HG03439 (cell line): ENCODE data around the gene PRRT1.
"Not testable (repeated sequence)": the region's sequence is repeated elsewhere in the genome, so short reads cannot be mapped to it uniquely, and the experiment has no call there.

Source experiments
- ATAC-seq: cut with Tn5 transposase; IDR thresholded peaks from one replicate; pipeline ENCODE4 v1.9.1; 2021; ENCODE audit warnings: mild to moderate bottlenecking, moderate library complexity; ENCODE audit not compliant: unreplicated experiment

PRRT1 gene

DNA sequence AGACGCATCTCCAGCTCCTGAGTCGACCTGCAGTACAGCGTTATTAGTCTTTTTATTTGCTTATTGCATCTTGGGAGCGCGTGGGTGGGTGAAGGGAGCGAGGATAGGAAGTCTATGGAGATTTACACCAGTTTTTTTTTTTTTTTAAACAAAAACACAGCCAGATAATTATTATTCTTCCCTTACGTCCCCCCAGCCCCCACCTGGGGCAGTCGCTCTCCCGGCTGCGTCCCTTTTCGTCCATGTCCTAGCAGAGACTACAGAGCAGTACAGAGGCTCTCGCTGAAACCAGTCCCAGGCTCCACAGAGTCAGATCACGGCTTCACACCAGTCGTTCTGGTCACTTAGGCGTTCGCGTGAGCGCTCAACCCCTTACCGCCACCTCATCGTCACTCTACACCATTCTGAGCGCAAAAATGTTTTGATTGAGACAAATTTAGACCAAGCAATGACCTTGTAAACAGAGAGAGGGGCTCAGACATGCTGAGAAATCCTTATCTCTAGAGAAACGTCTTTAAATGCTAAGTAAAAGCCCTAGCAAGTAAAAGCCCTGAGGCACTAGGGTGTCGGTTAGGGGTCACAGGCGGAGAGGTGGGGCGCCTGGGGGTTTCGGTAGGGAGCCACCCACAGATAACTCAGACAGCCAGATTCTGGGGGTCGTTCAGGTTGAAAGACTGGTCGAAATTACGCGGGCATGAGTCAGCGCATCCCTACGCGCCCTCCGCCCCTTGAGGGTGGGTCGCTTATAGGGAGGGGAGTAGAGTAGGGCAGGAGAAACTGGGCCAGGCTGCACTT lies 1.2 kb upstream of the PRRT1 start:
- ATAC-seq, result no peak

DNA sequence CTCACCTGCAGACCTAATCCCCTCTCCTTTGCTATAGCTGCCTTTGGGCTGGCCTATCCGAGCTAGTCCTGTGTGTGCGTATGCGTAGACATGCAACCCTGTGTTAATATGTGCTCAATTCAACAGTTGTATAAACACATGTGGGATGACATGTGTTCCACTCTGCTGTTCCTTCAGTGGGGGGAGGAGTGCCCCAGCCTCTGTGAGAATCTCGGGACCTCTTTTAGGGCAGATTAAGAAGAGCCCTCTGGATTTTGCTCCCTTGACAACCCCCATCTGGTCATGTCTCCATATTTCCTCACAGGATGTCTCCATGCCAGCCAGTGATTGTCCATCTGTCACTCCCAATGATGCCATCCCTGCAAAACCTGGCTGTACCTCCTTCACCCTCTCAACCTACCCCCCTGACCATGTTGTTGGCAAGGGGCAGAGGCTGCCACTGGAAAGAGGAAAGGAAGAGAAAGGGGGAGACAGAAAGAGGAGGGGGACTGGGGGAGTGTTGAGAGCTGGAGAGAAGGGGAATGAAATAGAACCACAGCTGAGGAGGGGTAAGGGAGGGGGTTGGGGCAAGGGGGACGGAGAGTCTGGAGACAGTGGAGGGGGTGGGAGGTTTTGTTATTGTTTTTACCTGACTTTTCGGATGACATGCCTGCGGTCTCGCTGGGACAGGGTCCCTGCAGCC lies 417 bp downstream of the PRRT1 start:
- no peak for ATAC-seq

DNA sequence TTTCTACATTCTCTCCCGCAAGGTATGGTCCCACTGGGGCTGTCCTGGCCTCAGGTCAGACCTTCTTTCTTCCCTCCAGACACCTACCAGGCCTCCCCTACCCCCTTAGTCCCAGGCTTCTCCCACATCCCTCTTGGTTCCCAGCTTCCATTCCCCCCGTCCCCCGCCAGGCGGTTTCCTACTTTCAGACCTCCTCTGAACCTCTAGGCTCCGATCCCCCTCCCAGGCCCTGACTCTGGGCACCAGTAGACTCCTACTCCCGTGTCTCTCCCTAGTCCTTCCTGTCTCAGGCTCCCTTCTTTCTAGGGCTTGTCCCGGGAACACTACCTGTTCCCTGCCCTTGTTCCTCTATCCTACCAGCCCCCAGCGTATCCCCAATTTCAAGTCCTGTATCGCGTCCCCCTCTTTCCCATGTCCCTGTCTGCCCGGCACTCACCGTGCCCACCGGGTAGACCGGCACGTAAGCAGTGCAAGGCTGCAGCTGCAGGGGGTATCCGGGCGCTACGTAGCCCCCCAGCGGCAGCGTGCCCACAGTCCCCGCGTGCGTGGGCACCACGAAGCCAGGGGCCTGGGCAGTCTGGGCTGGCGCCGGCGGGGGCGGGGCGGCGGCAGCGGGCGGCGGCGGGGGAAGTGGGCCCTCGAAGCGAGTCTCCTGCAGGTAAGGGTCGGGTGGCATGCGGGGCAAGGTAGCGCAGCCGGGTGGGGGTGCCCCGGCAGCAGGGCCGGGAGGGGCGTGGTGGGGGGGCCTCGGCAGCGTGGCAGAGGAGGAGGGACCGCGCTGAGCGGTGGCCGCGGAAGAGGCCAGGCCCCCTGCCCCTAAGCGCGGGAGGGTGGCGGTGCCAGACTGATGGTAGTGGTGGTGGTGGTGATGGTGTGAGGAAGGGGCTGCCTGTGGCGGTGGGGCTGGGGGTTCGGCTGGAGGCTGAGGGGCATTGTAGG lies 1.5 kb downstream of the PRRT1 start:
- ATAC-seq, result no peak

DNA sequence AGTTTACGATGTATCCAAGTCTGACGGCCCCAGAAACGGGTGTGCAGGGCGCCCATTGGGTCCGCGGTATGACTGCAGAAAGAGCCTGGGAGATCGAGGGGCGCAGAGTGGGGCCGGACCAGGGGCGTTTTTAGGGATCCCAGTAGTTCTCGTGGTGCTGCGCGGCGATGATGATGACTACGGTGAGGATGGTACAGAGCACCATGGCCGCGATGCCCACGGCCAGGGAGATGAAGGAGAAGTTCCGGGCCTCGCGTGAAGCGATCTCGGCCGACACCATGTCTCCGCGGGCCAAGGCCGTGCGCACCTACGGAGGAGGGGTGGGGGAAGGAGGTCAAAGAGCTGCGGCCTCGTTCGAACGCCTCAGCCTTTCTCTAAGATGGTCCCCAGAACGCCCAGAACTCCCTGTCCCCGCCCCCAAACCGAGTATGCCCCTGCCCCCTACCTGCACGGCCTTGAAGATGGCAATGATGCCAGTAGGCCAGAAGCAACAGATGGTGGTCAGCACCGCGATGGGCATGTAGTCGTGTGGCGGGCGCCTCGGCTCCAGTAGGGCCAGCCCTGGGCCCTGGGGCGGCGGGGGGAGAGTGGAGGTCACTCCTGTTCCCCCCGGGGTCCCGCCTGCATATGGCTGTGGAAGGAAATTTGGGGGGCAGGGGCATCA lies 2.5 kb downstream of the PRRT1 start:
- no peak for ATAC-seq

DNA sequence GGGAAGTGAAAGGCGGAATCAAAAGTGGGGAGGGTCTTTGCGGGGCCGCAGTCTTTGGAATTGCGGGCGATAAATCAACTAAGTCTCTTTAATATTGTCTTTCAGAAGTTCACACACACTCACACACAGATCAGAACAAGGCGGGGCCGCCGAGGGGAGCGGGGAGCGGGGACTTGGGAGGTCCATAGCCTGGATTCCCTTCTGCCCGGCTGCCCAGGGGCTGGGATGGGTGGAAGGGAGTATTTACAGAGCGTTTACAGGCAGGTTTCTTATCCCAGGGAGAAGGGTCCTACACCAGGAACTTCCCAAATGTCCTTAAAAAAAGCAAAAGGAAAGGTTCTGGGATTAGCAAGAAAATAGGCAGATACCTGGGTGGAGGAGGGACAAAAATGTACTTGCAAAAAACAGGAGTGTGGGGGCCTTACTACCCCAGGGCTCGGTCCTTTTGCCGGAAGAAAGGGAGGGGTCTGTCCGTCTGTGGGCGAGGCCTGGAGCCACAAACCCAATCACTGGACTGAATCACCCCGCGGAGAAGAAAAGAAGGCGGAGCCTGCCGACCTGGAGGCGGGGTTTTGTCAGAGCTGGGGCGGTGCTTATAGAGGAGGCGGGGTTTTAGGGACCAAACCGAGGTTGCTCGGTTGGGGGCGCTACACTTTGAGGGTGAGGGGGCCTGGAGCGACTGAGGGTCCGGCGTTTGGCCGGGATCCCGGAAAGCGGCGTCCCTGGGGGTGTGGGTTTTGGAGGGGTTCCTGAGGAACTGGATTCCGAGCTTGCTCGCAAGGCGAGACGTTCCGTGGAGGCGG lies 3.2 kb downstream of the PRRT1 start:
- ATAC-seq, result no peak

DNA sequence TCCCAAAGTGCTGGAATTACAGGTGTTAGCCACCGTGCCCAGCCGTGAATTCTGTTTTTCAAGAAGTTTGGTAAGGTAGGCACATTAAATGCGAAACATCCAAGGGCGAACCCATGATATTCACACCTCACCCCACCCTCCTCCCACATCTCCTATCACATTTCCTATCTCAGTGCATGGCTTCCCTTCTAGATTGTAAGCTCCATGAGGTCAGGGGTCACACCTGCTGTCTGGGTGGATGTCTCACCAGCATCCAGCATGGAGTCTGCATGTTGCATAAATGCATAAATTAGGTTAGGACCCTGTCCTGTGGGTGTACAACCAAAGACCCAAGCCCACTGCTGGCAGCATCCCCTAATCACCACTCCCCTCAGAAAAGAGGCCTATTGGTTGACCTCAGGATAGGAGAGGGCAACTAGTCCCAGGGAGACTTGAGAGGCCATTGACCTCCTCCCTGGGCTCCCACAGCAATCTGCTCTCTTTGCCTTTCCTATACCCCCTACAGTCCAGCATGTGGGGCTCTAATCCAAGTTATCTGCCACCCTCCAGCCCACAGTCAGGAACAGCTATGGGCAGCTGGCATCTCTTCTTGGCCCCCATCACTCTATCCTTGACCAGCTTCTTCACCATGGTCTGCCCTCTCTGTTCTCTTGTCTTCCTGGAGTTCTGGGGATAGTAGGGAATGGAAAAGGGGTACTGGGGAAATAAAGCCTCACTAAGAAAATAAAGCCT lies 4.2 kb downstream of the PRRT1 start:
- no peak for ATAC-seq

DNA sequence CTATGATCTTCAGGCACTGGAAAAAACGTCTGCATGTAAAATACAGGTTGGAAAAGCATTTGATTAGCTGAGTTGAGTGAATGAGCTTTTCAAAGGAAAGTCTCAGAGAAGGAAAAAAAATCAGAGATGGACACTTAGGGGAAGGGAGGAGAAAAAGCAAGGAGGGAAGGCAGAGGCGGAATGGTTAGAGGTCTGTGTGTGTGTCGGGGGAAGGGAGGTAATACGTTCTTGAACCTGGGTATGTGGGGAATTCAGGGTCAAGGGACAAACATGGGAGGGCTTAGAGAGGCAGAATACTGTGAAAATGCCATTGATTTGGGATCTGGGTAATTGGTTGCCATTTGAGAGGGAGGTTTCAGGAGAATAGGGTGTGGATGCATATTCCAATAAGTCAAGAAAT lies 5.1 kb downstream of the PRRT1 start:
- no peak for ATAC-seq

DNA sequence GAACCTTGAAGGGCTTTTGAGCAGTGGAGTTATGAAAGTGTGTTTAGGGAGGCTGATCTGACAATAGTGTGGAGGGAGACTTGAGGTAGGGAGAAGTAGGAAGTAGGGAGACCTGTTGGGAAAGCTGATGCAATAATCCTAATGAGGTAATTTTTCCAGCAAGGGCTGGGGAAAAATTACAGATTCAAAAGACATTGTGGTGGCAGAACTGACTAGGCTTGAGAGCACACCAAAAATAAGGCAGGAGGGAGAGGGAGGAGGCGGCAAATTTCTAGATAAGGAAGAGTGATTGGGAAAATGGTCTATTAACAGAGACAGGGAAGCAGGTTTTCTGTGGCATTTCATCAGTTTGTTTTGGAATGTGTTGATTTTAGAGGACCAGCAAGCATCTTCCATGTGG lies 5.5 kb downstream of the PRRT1 start:
- ATAC-seq, result no peak

DNA sequence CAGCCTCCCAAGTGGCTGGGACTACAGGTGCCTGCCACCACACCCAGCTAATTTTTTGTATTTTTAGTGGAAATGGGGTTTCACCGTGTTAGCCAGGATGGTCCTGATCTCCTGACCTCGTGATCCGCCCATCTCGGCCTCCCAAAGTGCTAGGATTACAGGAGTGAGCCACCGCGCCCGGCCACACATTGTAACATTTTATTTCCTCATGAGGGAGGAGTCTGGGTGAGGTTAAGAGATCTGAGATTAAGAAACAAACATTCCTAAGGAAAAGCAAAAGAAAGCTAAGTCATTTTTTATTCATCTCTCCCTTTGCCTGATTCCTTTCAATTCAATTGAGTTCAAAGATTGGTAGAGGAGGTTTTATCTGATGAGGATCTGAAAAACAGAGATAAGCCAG lies 7.5 kb downstream of the PRRT1 start:
- ATAC-seq, result not testable (repeated sequence)

DNA sequence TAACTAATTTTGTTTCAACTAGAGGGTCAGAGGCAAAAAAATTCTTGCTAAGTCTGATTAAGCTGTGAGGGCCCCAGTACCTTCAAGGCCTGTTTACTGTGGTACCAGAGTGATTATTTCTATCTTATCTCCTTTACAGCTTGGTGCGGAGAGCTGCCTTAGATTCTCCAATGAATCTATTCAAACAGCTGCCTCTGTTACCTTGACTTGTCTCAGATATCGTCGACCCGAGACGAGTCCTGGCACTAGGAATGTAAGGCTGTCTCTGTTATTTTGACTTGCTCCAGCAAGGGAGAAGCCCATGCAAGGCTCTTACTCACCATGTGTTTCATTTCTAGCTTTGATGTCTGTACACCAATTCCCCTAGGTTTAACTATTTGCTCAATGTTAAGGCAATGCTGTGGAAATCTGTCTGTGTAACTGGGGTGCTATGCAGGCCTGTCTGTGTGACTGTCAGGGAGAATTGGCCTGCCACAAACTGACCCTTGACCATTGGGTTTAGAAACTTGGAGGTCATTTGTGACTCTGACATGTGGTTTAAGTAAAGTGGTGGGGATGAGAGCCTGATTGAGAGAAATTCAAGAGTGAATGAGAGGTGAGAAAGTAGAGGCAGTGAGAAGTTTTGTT lies 11.2 kb downstream of the PRRT1 start:
- no peak for ATAC-seq

DNA sequence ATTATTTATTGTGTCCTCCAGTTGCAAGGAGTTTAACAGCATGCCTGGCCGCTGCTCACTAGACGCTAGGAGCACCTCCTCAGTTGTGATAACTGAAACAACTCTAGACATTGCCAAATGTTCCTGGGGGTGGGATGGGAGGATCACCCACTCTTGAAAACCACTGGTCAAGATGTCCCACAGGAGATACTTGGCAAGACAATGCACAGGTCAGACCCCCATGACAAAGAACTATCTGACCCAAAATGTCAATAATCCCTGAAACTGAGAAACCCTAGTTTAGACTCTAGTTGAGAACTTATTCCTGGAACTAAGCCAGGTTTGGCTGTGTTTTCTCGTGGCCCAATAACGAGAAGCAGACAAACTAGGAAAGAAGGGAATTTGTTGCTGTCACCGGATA lies 12.1 kb downstream of the PRRT1 start:
- ATAC-seq, result no peak

DNA sequence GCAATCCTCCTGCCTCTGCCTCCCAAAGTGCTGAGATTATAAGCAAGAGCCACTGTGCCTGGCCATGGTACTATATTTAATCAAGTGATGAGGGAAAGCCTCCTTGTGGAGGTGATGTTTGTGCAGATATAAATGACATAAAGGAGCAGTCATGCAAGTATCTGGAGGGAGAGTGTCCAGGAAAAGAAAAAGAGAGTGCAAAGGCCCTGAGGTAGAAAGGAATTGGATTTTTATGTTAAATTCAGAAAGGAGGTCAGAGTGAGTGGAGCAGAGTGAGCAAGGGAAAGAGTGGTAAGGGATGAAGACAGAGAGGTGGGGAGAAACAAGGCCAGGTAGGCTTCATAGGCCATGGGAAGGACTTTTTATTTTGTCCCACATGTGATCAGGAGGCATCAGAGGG lies 14.3 kb downstream of the PRRT1 start:
- ATAC-seq, result no peak

DNA sequence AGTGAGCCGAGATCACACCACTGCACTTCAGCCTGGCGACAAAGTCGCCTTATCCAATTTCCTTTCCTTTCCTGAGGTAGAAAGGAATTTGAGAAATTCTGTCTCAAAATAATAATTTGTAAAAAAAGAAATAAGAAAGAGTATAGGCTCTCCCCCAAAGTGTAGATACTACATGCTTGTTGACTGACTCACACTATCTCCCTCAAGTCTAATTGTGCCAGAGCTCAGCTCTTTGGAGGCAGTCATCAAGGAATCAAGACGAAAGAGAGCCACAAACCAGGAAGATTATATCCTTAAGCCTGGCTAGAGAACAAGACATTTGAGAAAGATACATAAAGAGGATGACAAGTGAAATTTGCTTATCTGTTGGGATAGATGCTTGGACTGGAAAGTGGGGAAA lies 18.0 kb downstream of the PRRT1 start:
- no peak for ATAC-seq

DNA sequence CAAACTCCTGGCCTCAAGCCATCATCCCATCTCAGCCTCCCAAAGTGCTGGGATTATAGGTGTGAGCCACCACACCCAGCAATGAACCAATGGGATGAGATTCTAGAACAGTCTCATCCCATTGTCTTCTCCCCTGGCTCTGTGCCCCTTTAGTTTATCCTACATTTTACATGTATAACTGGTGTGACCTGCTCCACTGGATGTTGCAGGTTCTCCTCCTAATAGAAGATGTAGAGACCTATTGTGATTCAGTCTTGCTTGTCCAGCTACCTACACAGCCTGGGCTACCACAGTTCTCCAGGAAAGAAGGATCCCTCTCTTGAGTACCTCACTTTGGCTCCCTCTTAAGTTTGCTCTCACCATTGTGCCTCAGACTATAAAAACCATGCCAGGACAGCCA lies 19.6 kb downstream of the PRRT1 start:
- ATAC-seq, result no peak

DNA sequence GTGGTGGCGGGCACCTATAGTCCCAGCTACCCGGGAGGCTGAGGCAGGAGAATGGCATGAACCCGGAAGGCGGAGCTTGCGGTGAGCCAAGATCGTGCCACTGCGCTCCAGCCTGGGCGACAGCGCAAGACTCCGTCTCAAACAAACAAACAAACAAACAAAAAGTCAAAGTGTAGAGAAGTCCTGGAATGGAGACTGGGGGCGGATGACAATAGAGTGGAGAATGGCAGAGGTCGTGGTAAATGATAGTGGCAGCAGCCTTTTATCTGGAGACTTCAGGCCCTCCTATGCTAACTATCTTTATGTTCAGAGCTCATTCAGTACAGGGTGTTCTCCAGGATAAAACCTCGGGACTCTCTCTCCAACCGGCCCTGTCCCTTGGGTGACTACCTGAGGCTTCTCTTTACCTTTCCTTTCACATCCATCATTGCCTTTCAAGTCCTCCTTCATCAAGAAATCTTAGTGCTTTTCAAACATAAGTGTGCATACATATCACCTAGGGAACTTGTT lies 20.2 kb downstream of the PRRT1 start:
- no peak for ATAC-seq

DNA sequence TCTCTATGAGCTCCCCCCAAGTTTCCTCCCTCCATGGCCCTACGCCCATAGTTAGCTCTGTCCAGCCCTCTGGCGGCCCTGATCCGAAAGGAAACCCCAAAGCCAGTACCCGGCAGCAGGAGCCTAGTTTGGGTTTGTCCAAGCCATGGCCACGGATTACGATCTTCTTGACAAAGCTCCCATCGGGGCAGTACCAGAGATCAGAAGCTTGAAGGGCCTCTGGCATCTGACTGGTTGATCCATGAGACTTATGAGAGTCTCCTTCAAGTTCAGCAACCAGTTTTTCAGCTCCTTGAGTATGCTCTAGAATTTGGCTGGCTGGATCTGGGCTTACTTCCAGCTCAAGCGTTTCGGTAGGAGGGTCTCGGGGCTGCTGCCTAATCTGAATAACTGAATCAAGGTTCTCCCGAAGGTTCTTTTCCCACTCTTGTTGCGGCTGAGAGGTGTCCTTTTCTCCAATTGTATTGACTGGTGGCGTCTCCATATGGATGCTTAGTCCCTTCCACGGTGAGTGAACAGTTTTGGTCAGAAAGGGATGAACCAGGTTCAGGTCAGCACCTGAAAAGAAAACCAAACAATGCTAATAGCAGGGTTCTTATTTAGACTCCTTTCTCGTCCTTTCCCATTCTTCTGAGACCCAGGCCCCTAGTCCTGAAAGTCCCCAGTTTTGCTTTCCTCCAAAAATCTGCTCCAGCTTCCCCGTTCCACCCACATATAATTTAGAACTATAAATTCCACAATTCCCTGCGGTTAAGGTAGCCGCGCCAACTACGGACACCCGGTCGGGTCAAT lies 22.2 kb downstream of the PRRT1 start:
- ATAC-seq, result no peak

DNA sequence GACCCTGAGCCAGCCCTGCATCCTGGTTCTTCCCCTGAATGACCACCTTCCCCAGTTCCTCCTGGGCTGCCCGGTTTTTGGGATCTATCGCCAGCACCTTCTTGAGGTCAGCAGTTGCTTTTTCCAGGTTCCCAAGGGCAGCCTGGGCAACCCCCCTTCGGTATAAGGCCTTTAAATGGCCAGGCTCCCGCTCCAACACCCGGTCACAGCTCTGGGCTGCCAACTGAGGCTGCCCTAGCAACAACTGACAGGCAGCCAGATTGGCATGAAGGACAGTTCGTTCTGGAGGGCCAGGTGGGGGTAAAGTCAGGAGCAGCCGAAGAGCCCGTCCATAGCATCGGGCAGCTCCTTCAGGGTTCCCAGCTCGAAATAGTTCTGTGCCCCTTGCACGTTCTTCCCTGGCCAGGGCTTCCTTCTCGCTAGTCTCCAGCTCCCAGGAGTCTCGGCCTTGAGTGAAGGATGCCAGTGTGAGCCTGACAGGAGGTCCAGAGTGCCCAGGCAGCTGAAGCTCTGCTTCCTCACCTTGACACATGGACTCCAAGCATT lies 22.9 kb downstream of the PRRT1 start:
- no peak for ATAC-seq
